IPS-18c (cell line): ENCODE results near the gene DMRT1.
A peak's percentile ranks its signal among the peaks of the same experiment; 100 is the strongest.
"Not testable (repeated sequence)": the region's sequence is repeated elsewhere in the genome, so short reads cannot be mapped to it uniquely, and the experiment has no call there.

ENCODE experiments used
- H3K4me3 ChIP-seq: 2 replicates; pipeline ENCODE4 v1.7.0; 2013; ENCODE audit warnings: low read depth, mild to moderate bottlenecking, low read length, moderate library complexity; ENCODE audit not compliant: insufficient read depth
- H3K9me3 ChIP-seq: one replicate; pipeline ENCODE4 v1.6.1; 2013; ENCODE audit warnings: mild to moderate bottlenecking, low read length, moderate library complexity; ENCODE audit not compliant: control insufficient read depth, insufficient read depth

Gene DMRT1

GRCh38 chr9:974996-975739, 133.7 kb downstream of the DMRT1 start:
- no peak overlapping the region; the same call in 1 of the 2 replicates for H3K4me3 ChIP-seq
- H3K9me3 ChIP-seq = peaks cover 2% of the 10 kb centered on the region

DNA sequence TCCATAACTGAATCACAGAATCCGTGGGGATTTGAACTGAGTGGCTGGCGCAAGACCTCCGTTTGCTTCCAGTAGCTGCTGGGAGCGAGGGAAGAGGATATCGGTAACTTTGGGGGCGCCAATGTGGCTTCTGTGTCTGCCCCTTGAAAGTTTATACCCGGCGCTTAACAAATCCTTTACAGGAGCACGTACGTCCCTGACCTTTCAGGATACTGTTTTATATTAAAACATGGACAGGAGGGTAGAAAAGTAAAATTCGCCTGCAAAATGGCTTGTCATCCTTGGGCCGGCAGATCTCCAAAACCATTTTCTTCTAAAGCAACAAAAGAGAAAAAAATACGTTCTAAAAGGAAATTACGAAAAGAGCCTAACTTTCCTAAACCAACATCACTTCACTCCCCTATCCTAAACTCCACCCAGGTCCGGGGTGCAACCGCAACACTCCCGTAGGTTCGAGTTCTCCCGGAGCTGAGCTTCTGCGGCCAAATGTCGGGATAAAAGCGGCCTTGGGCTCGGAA, 134.3 kb downstream of the DMRT1 start:
- Histone ChIP-seq H3K9me3 (peaks cover 2% of the 10 kb centered on the region), H3K4me3 (peak overlapping the region; percentile 43)

DNA sequence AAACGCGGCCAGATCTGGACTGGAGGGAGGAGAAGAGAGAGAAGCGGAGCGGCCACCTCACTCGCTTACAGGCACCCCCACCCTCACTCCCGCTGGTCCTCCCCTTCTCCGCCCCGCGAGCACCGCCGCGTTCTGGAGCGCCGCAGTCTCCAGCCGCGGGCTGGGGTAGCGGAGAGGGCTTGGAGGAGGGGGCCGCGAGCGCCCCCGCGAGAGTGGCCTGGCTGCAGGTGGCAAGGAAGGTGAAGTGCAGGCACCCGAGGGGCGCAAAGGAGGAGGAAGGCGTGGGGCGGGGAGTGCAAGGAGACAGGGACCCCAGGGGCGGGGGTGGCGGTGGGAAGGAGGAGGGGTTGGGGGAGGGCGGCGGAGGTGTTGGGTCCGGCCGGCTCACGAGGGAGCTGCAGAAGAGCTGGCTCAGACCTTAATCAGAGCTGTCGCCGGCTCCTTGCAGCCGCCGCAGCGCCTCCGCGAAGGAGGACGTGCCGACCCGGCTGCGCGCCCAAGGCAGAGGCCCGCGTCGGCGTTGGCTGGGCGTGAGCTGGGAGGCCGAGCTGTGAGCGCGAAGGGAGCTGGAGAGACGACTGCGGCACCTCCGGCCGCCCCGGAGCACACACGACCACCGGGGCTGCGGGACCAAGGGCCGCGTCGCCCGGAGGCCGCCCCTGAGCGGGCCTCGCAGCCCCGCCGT, 134.9 kb downstream of the DMRT1 start, which contains the start of gene DMRT3:
Gene DMRT3, plus strand, starts transcription at position 398 of the 685 bp plus-strand sequence. CDS start 347 bp downstream, outside the sequence.
- Histone ChIP-seq H3K4me3 (peak within 1 kb of the TSS; percentile 55), H3K9me3 (peaks cover 2% of the 10 kb centered on the region)

GRCh38 chr9:976943-977837, 135.7 kb downstream of the DMRT1 start:
- peak overlapping the region; percentile 55 for H3K4me3 ChIP-seq
- peaks cover 2% of the 10 kb centered on the region for H3K9me3 ChIP-seq

DNA sequence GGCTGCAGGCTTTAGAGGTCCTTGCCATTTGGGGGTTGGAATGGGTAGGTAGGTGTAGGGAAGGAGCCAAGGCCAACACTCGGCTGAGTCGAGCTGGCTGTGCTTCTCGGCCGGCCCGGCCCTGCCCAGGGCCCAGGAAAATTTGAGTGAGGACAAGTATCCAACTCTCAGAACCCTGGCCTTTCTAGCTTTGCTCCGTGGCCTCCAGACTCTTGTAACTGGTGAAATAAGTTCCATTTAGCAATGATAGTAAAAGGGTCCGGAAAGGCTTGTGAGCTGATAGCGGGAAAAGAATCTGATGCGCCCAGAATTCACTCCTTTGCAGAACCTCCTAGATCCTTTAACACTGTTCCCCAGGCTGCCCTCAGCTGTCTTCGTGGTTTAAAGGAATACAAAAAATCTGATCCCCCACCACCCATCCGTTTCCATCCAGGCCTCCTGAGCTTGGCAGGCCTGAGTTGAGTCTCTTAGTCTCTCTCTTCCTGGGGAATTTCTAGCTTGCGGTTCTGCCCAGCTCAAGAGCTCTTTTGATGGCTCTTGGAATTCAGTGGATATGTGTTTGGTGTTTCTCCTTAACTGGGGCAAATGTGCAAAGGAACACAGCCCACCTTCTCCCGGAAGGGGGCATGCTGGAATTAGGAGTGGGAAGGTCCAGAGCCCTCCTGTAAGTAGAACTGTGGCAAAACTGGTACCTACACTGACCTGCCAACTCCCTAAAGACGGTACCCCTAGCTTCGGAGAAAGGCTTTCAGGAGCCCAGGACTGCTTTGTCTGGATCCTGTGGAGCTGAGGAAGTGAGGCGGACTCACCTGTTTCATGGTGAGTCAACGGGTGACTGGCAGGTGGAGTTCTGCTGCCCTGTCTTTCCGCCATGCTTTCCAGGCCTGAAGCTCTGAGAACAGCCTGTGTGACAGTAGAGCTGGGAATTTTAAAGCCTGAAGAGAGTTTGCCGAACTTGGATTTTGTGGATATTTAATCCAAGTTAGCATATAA, 136.6 kb downstream of the DMRT1 start:
- H3K9me3 ChIP-seq = peaks cover 2% of the 10 kb centered on the region
- no peak overlapping the region for H3K4me3 ChIP-seq

- Histone ChIP-seq H3K9me3 (no peaks in the 10 kb centered on the region), H3K4me3 (no peak overlapping the region)
Observed at GRCh38 chr9:979983-980382, 138.5 kb downstream of the DMRT1 start.

GRCh38 chr9:980640-981039, 139.1 kb downstream of the DMRT1 start:
- no peaks in the 10 kb centered on the region for H3K9me3 ChIP-seq

DNA sequence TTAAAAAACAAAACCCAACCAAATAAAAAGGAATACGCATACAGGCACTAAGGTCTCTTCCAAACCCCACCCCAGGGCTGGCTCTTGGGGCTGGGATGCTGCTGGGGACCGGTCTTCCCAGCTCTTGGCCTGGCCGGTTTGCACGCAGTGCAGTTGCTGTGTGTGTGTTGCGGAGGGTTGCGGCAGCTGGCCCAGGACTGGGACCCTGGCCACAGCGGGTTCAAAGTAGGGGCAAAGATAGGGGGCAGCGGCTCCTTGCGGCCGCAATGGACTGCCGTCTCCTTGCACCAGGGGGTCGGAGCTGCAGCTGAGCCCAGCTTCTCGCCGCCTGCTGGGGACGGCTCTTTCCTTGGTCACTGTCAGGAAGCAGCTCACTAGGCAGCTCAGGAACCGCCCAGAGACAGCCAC, 140.0 kb downstream of the DMRT1 start:
- Histone ChIP-seq H3K9me3 (no peaks in the 10 kb centered on the region), H3K4me3 (no peak overlapping the region)

More at GRCh38 chr9:980640-981039, 139.1 kb downstream of the DMRT1 start:
- no peak overlapping the region for H3K4me3 ChIP-seq

GRCh38 chr9:982394-983230, 141.1 kb downstream of the DMRT1 start:
- Histone ChIP-seq H3K4me3 (no peak overlapping the region), H3K9me3 (no peaks in the 10 kb centered on the region)

DNA sequence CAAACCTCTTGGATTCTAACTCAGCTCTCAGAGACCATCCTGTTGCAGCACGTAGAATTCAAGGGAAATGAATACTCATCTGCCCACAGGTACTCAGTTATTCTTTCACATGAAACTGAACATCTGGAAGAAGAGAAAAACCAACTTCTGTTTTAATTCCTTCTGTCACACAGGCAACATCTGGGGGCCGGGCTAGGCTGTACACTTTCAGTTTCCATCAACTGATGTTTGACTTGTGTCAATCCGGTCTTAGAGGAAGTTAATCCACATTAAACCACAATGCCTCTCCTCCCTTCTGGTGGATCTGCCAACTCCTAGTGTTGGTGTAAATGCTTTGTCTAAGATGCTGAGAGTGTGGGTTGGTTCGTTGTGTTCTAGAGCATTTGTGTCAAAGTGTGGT, 152.5 kb downstream of the DMRT1 start:
- H3K4me3 ChIP-seq = no peak overlapping the region

GRCh38 chr9:995192-995591, 153.7 kb downstream of the DMRT1 start:
- H3K4me3 ChIP-seq = no peak overlapping the region

More for the DNA sequence above, 152.5 kb downstream of the DMRT1 start:
- H3K9me3 ChIP-seq = peaks cover 3% of the 10 kb centered on the region

GRCh38 chr9:995781-996180, 154.3 kb downstream of the DMRT1 start:
- H3K4me3 ChIP-seq = no peak overlapping the region
- H3K9me3 ChIP-seq = peaks cover 10% of the 10 kb centered on the region

More at GRCh38 chr9:995192-995591, 153.7 kb downstream of the DMRT1 start:
- peaks cover 10% of the 10 kb centered on the region for H3K9me3 ChIP-seq

GRCh38 chr9:998299-999110, 157.0 kb downstream of the DMRT1 start:
- H3K4me3 ChIP-seq, H3K9me3 ChIP-seq: not testable (repeated sequence)

DNA sequence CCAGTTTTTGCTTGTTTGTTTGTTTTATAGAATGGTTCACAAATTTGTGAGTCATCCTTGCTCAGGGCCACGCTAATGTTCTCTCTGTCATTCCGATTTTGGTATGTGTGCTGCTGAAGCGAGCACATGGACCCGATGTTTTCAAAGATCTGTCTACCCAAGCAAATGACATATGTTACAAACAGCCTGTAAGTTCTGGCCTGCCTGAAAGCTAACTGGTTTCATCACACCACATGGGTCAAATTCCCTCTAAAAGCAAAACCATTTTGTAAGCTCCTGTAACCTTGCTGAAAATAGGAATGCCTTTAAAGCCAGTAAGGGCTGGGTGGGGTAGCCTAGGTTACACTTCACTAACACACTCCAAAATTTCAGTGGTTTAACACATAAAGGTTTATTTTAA, 160.3 kb downstream of the DMRT1 start:
- Histone ChIP-seq H3K9me3 (peaks cover 10% of the 10 kb centered on the region), H3K4me3 (no peak overlapping the region)

- Histone ChIP-seq H3K4me3 (no peak overlapping the region), H3K9me3 (peaks cover 10% of the 10 kb centered on the region)
Observed at GRCh38 chr9:1002678-1003077, 161.2 kb downstream of the DMRT1 start.
